Lower lobe of right lung (tissue), 2 donors: Measurements from ENCODE around the gene MEA1. TPM values are rescaled to one million over a fixed set of nuclear protein-coding genes. Genes with fewer than 3 reads are reported as not detected.

ENCODE experiments used
- ATAC-seq, 2 donors: fragments of 200-7000 bp; cut with Tn5 transposase; one replicate each; pipeline ENCODE4 v1.9.1; 2020 to 2022; ENCODE audit warnings: mild to moderate bottlenecking in 2 of 2, moderate library complexity in 2 of 2
- DNase-seq: peaks from one replicate; pipeline ENCODE4 v3.0.0-alpha.2; 2020
- H3K27ac ChIP-seq: fragments of 200-600 bp; one replicate; pipeline ENCODE4 v1.8.0; 2022
- H3K27me3 ChIP-seq: fragments of 200-600 bp; one replicate; pipeline ENCODE4 v1.8.0; 2022; ENCODE audit warnings: low read depth
- H3K36me3 ChIP-seq: fragments of 200-600 bp; one replicate; pipeline ENCODE4 v1.8.0; 2022; ENCODE audit warnings: mild to moderate bottlenecking
- H3K4me1 ChIP-seq: fragments of 200-600 bp; one replicate; pipeline ENCODE4 v1.8.0; 2022
- H3K4me3 ChIP-seq: fragments of 200-600 bp; one replicate; pipeline ENCODE4 v1.8.0; 2022; ENCODE audit warnings: mild to moderate bottlenecking
- H3K9me3 ChIP-seq: fragments of 200-600 bp; one replicate; pipeline ENCODE4 v1.8.0; 2022
- CTCF ChIP-seq: fragments of 200-600 bp; IDR thresholded peaks from one replicate; pipeline ENCODE4 v1.8.0; 2022; ENCODE audit warnings: antibody characterized with exemption, mild to moderate bottlenecking
- intact Hi-C: fragments of 100-400 bp; cut with DNase I; formaldehyde crosslinking; loops from one replicate; pipeline ENCODE4 v1.11.0; 2022
- total RNA-seq: library from RNA; stranded (reverse); fragmentation: NEBNext Ultra II Directional; extraction: Animal tissue kit (Norgen Biotek cat#: 25700); gene quantifications from one replicate; pipeline ENCODE4 v1.2.1, GENCODE V29; 2021
- donor health status: DM: no; HTN: yes; CAD: no; lungs with severe emphysema.

Gene MEA1
- total RNA-seq, 1 donor from 2014 or later, result 44.8 TPM

GRCh38 chr6:43013097-43013842 lies 476 bp downstream of the MEA1 start:
- Histone ChIP-seq H3K27me3 (no peaks in the 10 kb centered on the region), H3K4me3 (peak overlapping the region; percentile 69), H3K36me3 (peaks cover 52% of the 10 kb centered on the region), H3K9me3 (no peaks in the 10 kb centered on the region), H3K27ac (peak overlapping the region; percentile 72), H3K4me1 (peaks cover 41% of the 10 kb centered on the region)
- peak in 1 of 2 donors; percentile 55 for ATAC-seq
- no peak for DNase-seq
- TF ChIP-seq CTCF, result no peak
- intact Hi-C loops, result no loop called here

- H3K27me3 ChIP-seq, result no peaks in the 10 kb centered on the region
- H3K4me3 ChIP-seq, result peak overlapping the region; percentile 69
- intact Hi-C loops, result no loop called here
- H3K27ac ChIP-seq, result no peak overlapping the region
- no peak for DNase-seq
- peaks cover 52% of the 10 kb centered on the region for H3K36me3 ChIP-seq
- ATAC-seq, result no peak
- no peak for TF ChIP-seq CTCF
- H3K9me3 ChIP-seq, result no peaks in the 10 kb centered on the region
- H3K4me1 ChIP-seq, result peaks cover 39% of the 10 kb centered on the region
Observed at GRCh38 chr6:43012364-43012763, 1.4 kb downstream of the MEA1 start.

GRCh38 chr6:43011207-43011606 lies 2.5 kb downstream of the MEA1 start:
- Histone ChIP-seq H3K36me3 (peaks cover 58% of the 10 kb centered on the region), H3K27me3 (no peaks in the 10 kb centered on the region), H3K4me3 (no peak overlapping the region), H3K4me1 (peaks cover 28% of the 10 kb centered on the region), H3K9me3 (no peaks in the 10 kb centered on the region), H3K27ac (no peak overlapping the region)
- DNase-seq (no peak), ATAC-seq (no peak)
- no peak for TF ChIP-seq CTCF
- intact Hi-C loops, result no loop called here

GRCh38 chr6:43009124-43009523 lies 4.6 kb downstream of the MEA1 start:
- ATAC-seq (no peak), DNase-seq (no peak)
- no peaks in the 10 kb centered on the region for H3K9me3 ChIP-seq
- H3K4me1 ChIP-seq, result peaks cover 11% of the 10 kb centered on the region
- peaks cover 66% of the 10 kb centered on the region for H3K36me3 ChIP-seq
- intact Hi-C loops, result no loop called here
- H3K27ac ChIP-seq, result no peak overlapping the region
- no peaks in the 10 kb centered on the region for H3K27me3 ChIP-seq
- H3K4me3 ChIP-seq, result no peak overlapping the region
- no peak for TF ChIP-seq CTCF

GRCh38 chr6:43007126-43007525 lies 6.6 kb downstream of the MEA1 start:
- H3K36me3 ChIP-seq, result peaks cover 64% of the 10 kb centered on the region
- intact Hi-C loops, result no loop called here

More at GRCh38 chr6:43007126-43007525, 6.6 kb downstream of the MEA1 start:
- DNase-seq (no peak), ATAC-seq (no peak)
- TF ChIP-seq CTCF, result no peak
- no peaks in the 10 kb centered on the region for H3K27me3 ChIP-seq
- no peak overlapping the region for H3K27ac ChIP-seq
- H3K4me1 ChIP-seq, result no peaks in the 10 kb centered on the region
- no peaks in the 10 kb centered on the region for H3K9me3 ChIP-seq
- H3K4me3 ChIP-seq, result no peak overlapping the region
